Karpas-422 (cell line): ENCODE data around the gene SCD. TPM values are rescaled to one million over a fixed set of nuclear protein-coding genes. Genes with fewer than 3 reads are reported as not detected.
"Not testable (repeated sequence)": the region's sequence is repeated elsewhere in the genome, so short reads cannot be mapped to it uniquely, and the experiment has no call there.

Source experiments
- DNase-seq: peaks from one replicate; pipeline ENCODE4 v3.0.0-alpha.2; 2015
- H2AFZ ChIP-seq: fragments of 200-600 bp; sonication (generic); 2 replicates; pipeline ENCODE4 v1.6.1; 2014; ENCODE audit warnings: antibody characterized with exemption, low read length, mixed read lengths
- H3K27ac ChIP-seq: fragments of 200-600 bp; sonication (generic); 2 replicates; pipeline ENCODE4 v1.5.1; 2014; ENCODE audit warnings: mild to moderate bottlenecking, low read length, moderate library complexity
- H3K27me3 ChIP-seq: fragments of 200-600 bp; sonication (generic); 2 replicates; pipeline ENCODE4 v1.6.1; 2014; ENCODE audit warnings: low read length, mixed read lengths
- H3K36me3 ChIP-seq: fragments of 200-600 bp; sonication (generic); 2 replicates; pipeline ENCODE4 v1.6.1; 2014; ENCODE audit warnings: low read length, mixed read lengths; ENCODE audit not compliant: insufficient read depth
- H3K4me1 ChIP-seq: fragments of 200-600 bp; sonication (generic); 2 replicates; pipeline ENCODE4 v1.6.1; 2014; ENCODE audit warnings: mild to moderate bottlenecking, low read length, mixed read lengths
- H3K4me2 ChIP-seq: fragments of 200-600 bp; sonication (generic); 2 replicates; pipeline ENCODE4 v1.6.1; 2014; ENCODE audit warnings: low read length, low read depth, mild to moderate bottlenecking; ENCODE audit not compliant: poor library complexity, severe bottlenecking
- H3K4me3 ChIP-seq: fragments of 200-600 bp; sonication (generic); 2 replicates; pipeline ENCODE4 v1.5.1; 2014; ENCODE audit warnings: mild to moderate bottlenecking, antibody characterized with exemption, low read length, mixed read lengths
- H3K79me2 ChIP-seq: fragments of 200-600 bp; sonication (generic); 2 replicates; pipeline ENCODE4 v1.6.1; 2014; ENCODE audit warnings: mild to moderate bottlenecking, low read length, mixed read lengths
- H3K9ac ChIP-seq: fragments of 200-600 bp; sonication (generic); 2 replicates; pipeline ENCODE4 v1.6.0; 2014; ENCODE audit warnings: low read length
- H3K9me2 ChIP-seq: fragments of 200-600 bp; sonication (generic), shearing (Covaris generic); replicated peaks from 2 replicates; pipeline ENCODE4 v1.6.0; 2014; ENCODE audit warnings: mild to moderate bottlenecking, low read length, moderate library complexity; ENCODE audit not compliant: insufficient read depth
- H3K9me3 ChIP-seq: fragments of 300-700, 200-600 bp; sonication (generic); 2 replicates; pipeline ENCODE4 v1.6.1; 2014; ENCODE audit warnings: low read length, mixed read lengths
- H4K20me1 ChIP-seq: fragments of 200-600 bp; sonication (generic); 2 replicates; pipeline ENCODE4 v1.6.1; 2014; ENCODE audit warnings: mild to moderate bottlenecking, antibody characterized with exemption, low read length, low read depth; ENCODE audit not compliant: insufficient read depth
- total RNA-seq: library from RNA; depleted of rRNA; stranded (reverse); fragments of >200 nt; shearing (Covaris generic); gene quantifications from 2 replicates; pipeline ENCODE4 v1.2.3, GENCODE V29; 2014; ENCODE audit warnings: low replicate concordance

The SCD gene
- total RNA-seq, 1 experiment from 2014 or later = 463 TPM

- Histone ChIP-seq H3K27ac (peak overlapping the region; percentile 99), H3K27me3 (no peaks in the 10 kb centered on the region), H3K9me3 (no peaks in the 10 kb centered on the region), H3K4me1 (peaks cover 50% of the 10 kb centered on the region), H4K20me1 (no peaks in the 10 kb centered on the region), H3K36me3 (no peaks in the 10 kb centered on the region), H3K79me2 (peaks cover 22% of the 10 kb centered on the region), H3K4me2 (peak overlapping the region; percentile 99), H3K9me2 (no peaks in the 10 kb centered on the region), H3K4me3 (peak overlapping the region; percentile 93), H2AFZ (peak overlapping the region; percentile 68), H3K9ac (peak overlapping the region; percentile 99)
- no peak for DNase-seq
Observed at GRCh38 chr10:100372415-100373297, 25.6 kb downstream of the SCD start.

GRCh38 chr10:100373298-100374199 lies 26.5 kb downstream of the SCD start:
- Histone ChIP-seq H3K9me2 (no peaks in the 10 kb centered on the region), H3K36me3 (no peaks in the 10 kb centered on the region), H3K9me3 (no peaks in the 10 kb centered on the region), H3K27me3 (no peaks in the 10 kb centered on the region), H3K4me3 (peak overlapping the region; percentile 93), H2AFZ (peak overlapping the region; percentile 68), H3K4me2 (peak overlapping the region; percentile 99), H3K79me2 (peaks cover 22% of the 10 kb centered on the region), H4K20me1 (no peaks in the 10 kb centered on the region), H3K4me1 (peaks cover 59% of the 10 kb centered on the region), H3K27ac (peak overlapping the region; percentile 99), H3K9ac (peak overlapping the region; percentile 99)
- peak; percentile 95 for DNase-seq

GRCh38 chr10:100374200-100374655 lies 27.2 kb downstream of the SCD start:
- peak overlapping the region; percentile 99 for H3K27ac ChIP-seq
- no peaks in the 10 kb centered on the region for H3K27me3 ChIP-seq
- H4K20me1 ChIP-seq = no peaks in the 10 kb centered on the region
- peak overlapping the region; percentile 93 for H3K4me3 ChIP-seq
- no peaks in the 10 kb centered on the region for H3K9me2 ChIP-seq
- peaks cover 66% of the 10 kb centered on the region for H3K4me1 ChIP-seq
- H3K36me3 ChIP-seq = no peaks in the 10 kb centered on the region
- peak overlapping the region; percentile 99 for H3K9ac ChIP-seq
- no peaks in the 10 kb centered on the region for H3K9me3 ChIP-seq
- no peak overlapping the region for H2AFZ ChIP-seq
- peaks cover 26% of the 10 kb centered on the region for H3K79me2 ChIP-seq
- H3K4me2 ChIP-seq = peak overlapping the region; percentile 99
- peak; percentile 51 for DNase-seq

- not testable (repeated sequence) for H3K36me3 ChIP-seq, H3K9me2 ChIP-seq, DNase-seq, H4K20me1 ChIP-seq, H3K27me3 ChIP-seq, H2AFZ ChIP-seq, H3K9me3 ChIP-seq
- H3K4me3 ChIP-seq = peak overlapping the region; percentile 93
- peak overlapping the region; percentile 99 for H3K27ac ChIP-seq
- peak overlapping the region; percentile 99 for H3K4me2 ChIP-seq
- H3K4me1 ChIP-seq = peaks cover 71% of the 10 kb centered on the region
- peak overlapping the region; percentile 99 for H3K9ac ChIP-seq
- peaks cover 26% of the 10 kb centered on the region for H3K79me2 ChIP-seq
Observed at GRCh38 chr10:100374677-100375353, 27.8 kb downstream of the SCD start.

- H3K4me2 ChIP-seq = peak overlapping the region; percentile 11
Observed at GRCh38 chr10:100376656-100377055, 29.6 kb downstream of the SCD start.

GRCh38 chr10:100377830-100378229 lies 30.8 kb downstream of the SCD start:
- H3K27me3 ChIP-seq = no peaks in the 10 kb centered on the region
- peak overlapping the region; percentile 15 for H3K27ac ChIP-seq
- no peak overlapping the region for H3K4me3 ChIP-seq
- no peaks in the 10 kb centered on the region for H4K20me1 ChIP-seq
- peaks cover 3% of the 10 kb centered on the region for H3K36me3 ChIP-seq
- H3K4me1 ChIP-seq = peaks cover 57% of the 10 kb centered on the region
- H2AFZ ChIP-seq = no peak overlapping the region
- DNase-seq = no peak
- H3K9me3 ChIP-seq = no peaks in the 10 kb centered on the region
- H3K79me2 ChIP-seq = peaks cover 26% of the 10 kb centered on the region
- H3K4me2 ChIP-seq = peak overlapping the region; percentile 5
- H3K9me2 ChIP-seq = no peaks in the 10 kb centered on the region
- H3K9ac ChIP-seq = no peak overlapping the region

More at GRCh38 chr10:100376656-100377055, 29.6 kb downstream of the SCD start:
- H3K9me3 ChIP-seq, H3K9ac ChIP-seq, H3K4me3 ChIP-seq, H3K36me3 ChIP-seq, H3K9me2 ChIP-seq, H3K27me3 ChIP-seq, H2AFZ ChIP-seq, H3K27ac ChIP-seq, H4K20me1 ChIP-seq, DNase-seq: not testable (repeated sequence)
- peaks cover 26% of the 10 kb centered on the region for H3K79me2 ChIP-seq
- peaks cover 65% of the 10 kb centered on the region for H3K4me1 ChIP-seq

- Histone ChIP-seq H3K27me3 (no peaks in the 10 kb centered on the region), H3K9ac (no peak overlapping the region), H3K4me1 (peaks cover 35% of the 10 kb centered on the region), H3K9me2 (no peaks in the 10 kb centered on the region), H3K9me3 (no peaks in the 10 kb centered on the region), H4K20me1 (no peaks in the 10 kb centered on the region), H3K4me2 (no peak overlapping the region), H3K36me3 (peaks cover 6% of the 10 kb centered on the region), H3K27ac (peak overlapping the region; percentile 40; the same call in 1 of the 2 replicates), H3K79me2 (peaks cover 6% of the 10 kb centered on the region), H2AFZ (no peak overlapping the region), H3K4me3 (no peak overlapping the region)
- DNase-seq = no peak
Observed at GRCh38 chr10:100380400-100380799, 33.4 kb downstream of the SCD start.
